ENCODE results near the gene USP49.

GRCh38 chr6:41768545-41769308, 126.4 kb downstream of the USP49 start:
- TF ChIP-seq CTCF (IDR thresholded peaks at IDR 0.05; ENCODE audit: insufficient read depth, low read length): no peak
- no peak for TF ChIP-seq GABPA (IDR thresholded peaks at IDR 0.05; ENCODE audit: low read depth)
- no peak for TF ChIP-seq POLR2AphosphoS5 (IDR thresholded peaks at IDR 0.05; ENCODE audit: low read depth)
